Thoracic aorta (tissue), 2 donors: ENCODE measurements around the gene PPP1R14D. TPM values are rescaled to one million over a fixed set of nuclear protein-coding genes. Genes with fewer than 3 reads are reported as not detected.

ENCODE experiments used
- ATAC-seq: fragments of 150-250 bp; one replicate; pipeline ENCODE4 v1.8.0; 2017; ENCODE audit warnings: low read depth; ENCODE audit not compliant: insufficient number of reproducible peaks, low FRiP score
- DNase-seq: peaks from one replicate; pipeline ENCODE4 v3.0.0-alpha.2; 2020; ENCODE audit warnings: low spot score
- H3K27ac ChIP-seq, 2 donors: fragments of 200-600 bp; sonication (generic); 1 replicate in 1 of 2; 2 replicates in 1 of 2; pipeline ENCODE4 v1.5.1; 2016; ENCODE audit warnings: mild to moderate bottlenecking in 2 of 2, moderate library complexity in 2 of 2
- H3K27me3 ChIP-seq: fragments of 200-600 bp; sonication (generic); replicated peaks from 2 replicates; pipeline ENCODE4 v1.6.0; 2016; ENCODE audit warnings: mild to moderate bottlenecking; ENCODE audit not compliant: insufficient read depth
- H3K36me3 ChIP-seq: fragments of 200-600 bp; sonication (generic); one replicate; pipeline ENCODE4 v1.5.1; 2016
- H3K4me1 ChIP-seq, 2 donors: fragments of 200-600 bp; sonication (generic); 1 replicate in 1 of 2; 2 replicates in 1 of 2; pipeline versions ENCODE4 v1.5.1 to v1.6.0; 2016; ENCODE audit warnings: low read depth in 2 of 2, mild to moderate bottlenecking in 1 of 2; ENCODE audit not compliant: control insufficient read depth in 1 of 2
- H3K4me3 ChIP-seq: fragments of 200-600 bp; sonication (generic); 2 replicates; pipeline ENCODE4 v1.5.1; 2016; ENCODE audit warnings: mild to moderate bottlenecking
- H3K9me3 ChIP-seq: fragments of 200-600 bp; sonication (generic); 2 replicates; pipeline ENCODE4 v1.5.1; 2016
- total RNA-seq, 2 donors: library from RNA; depleted of rRNA; stranded (reverse); fragments of >200 nt; gene quantifications; one replicate each; pipeline versions ENCODE4 v1.1.0 to v1.2.3, GENCODE V29; 2016
- TF ChIP-seq, protein P1 (sequence below): fragments of 200-600 bp; sonication (generic); IDR thresholded peaks from one replicate; pipeline ENCODE4 v1.5.1; 2019; ENCODE audit warnings: antibody characterized with exemption

The PPP1R14D gene
- total RNA-seq, 2 donors from 2014 or later, result not detected

DNA sequence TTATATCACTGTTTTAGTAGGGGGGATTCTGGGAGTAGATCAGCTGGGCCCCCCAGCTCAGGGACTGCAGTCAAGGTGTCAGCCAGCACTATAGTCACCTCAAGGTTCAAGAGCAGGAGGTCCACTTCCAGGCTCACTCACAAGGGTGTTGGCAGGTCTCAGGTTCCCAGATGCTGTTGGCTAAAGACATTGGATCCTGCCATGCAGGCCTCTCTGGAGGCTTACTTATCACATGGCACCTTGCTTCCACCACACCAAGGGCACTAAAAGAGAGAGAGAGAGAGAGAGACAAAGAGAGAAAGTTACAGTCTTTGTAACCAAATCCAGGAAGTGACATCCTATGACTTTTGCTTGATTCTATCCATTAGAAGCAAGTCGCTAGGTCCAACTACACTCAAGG is 7.5 kb upstream of the PPP1R14D start:
- H3K4me3 ChIP-seq, result no peak overlapping the region
- H3K4me1 ChIP-seq, result no peaks in the 10 kb centered on the region
- no peaks in the 10 kb centered on the region for H3K9me3 ChIP-seq
- no peaks in the 10 kb centered on the region for H3K36me3 ChIP-seq
- no peak for DNase-seq
- H3K27ac ChIP-seq, result no peak overlapping the region
- H3K27me3 ChIP-seq, result no peaks in the 10 kb centered on the region
- ATAC-seq, result no peak
- TF ChIP-seq, protein P1, sequence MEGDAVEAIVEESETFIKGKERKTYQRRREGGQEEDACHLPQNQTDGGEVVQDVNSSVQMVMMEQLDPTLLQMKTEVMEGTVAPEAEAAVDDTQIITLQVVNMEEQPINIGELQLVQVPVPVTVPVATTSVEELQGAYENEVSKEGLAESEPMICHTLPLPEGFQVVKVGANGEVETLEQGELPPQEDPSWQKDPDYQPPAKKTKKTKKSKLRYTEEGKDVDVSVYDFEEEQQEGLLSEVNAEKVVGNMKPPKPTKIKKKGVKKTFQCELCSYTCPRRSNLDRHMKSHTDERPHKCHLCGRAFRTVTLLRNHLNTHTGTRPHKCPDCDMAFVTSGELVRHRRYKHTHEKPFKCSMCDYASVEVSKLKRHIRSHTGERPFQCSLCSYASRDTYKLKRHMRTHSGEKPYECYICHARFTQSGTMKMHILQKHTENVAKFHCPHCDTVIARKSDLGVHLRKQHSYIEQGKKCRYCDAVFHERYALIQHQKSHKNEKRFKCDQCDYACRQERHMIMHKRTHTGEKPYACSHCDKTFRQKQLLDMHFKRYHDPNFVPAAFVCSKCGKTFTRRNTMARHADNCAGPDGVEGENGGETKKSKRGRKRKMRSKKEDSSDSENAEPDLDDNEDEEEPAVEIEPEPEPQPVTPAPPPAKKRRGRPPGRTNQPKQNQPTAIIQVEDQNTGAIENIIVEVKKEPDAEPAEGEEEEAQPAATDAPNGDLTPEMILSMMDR, result no peak

DNA sequence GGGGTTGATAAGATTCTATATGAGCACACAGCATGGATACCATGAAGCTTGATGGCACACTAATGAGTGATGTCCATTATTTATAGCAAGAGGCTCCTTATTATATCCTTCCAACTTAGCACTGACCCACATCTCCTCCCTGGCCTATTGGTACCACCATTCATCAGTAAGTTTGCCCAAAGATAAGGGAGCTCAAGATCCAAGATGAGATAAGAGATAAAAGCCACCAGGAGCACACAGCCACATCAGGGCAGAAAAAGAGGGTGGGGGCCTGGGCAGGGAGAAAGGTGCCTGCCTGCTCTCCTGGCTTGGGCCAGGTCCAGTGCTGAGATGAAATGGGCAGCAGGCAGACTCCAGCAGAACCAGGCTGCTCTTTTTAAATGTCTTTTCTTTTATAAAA is 4.4 kb upstream of the PPP1R14D start:
- no peaks in the 10 kb centered on the region for H3K9me3 ChIP-seq
- ATAC-seq (no peak), DNase-seq (no peak)
- TF ChIP-seq, protein P1, result no peak
- no peaks in the 10 kb centered on the region for H3K36me3 ChIP-seq
- no peaks in the 10 kb centered on the region for H3K4me1 ChIP-seq
- H3K4me3 ChIP-seq, result no peak overlapping the region
- H3K27me3 ChIP-seq, result no peaks in the 10 kb centered on the region
- no peak overlapping the region for H3K27ac ChIP-seq

DNA sequence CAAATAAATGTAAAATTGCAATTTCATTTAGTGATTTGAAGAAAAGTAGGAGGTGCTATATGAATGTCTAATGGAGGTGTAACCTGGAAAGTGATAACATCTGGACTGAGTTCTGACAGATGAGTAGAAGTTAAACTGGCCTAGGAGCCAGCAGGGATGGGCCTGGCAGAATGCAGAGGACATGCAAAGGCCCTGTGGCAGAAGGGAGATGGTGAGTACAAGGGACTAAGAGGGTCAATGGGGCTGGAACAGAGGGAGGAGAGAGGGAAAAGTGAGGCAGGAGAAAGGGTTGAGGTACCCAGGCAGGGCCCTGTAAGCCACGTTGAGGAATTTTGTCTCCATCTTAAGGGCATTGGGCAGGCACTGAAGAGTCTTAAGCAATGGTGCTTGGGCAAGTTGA is 3.4 kb upstream of the PPP1R14D start:
- ATAC-seq (no peak), DNase-seq (no peak)
- H3K27ac ChIP-seq, result no peak overlapping the region
- no peaks in the 10 kb centered on the region for H3K4me1 ChIP-seq
- H3K4me3 ChIP-seq, result no peak overlapping the region
- H3K36me3 ChIP-seq, result no peaks in the 10 kb centered on the region
- H3K9me3 ChIP-seq, result no peaks in the 10 kb centered on the region
- no peaks in the 10 kb centered on the region for H3K27me3 ChIP-seq
- TF ChIP-seq, protein P1, result no peak

DNA sequence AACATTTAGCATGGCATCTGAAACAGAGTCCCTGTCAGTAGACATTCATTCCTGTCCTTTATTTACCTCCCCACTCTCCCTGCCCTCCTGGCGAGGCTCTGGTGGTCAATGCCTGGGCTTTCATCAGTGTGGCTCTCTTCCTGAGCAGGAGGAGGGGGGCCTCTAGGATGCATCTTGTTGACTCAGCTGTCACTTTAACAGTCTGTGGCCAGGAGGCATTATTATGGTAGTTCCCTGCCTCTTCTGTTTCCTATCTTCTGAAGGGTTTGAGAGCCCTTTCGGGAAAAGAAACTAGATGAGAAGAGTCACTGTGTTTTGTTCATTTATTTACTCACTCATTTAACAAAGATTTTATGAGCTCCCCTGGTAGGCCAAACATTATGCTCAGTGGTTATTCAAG is 2.4 kb upstream of the PPP1R14D start:
- ATAC-seq, result no peak
- no peaks in the 10 kb centered on the region for H3K9me3 ChIP-seq
- TF ChIP-seq, protein P1, result no peak

DNA sequence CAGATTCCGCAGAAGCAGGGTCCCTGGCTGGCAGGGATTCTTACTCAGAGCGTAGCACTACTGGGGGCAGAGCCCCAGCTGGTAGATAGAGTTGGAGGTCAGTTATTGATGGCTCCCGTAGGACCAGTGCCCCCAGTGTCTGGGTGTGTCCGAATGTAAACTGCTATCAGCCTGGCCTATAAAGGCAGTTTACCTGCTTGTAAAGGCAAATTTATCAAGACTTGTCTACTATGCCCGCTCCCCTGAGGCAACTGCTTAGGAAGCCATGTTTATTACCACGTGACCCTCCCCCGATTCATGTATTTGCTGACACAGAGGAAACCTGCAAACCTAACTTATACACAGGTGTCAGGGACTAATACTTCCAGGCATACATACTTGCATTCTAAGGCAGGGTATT is 607 bp upstream of the PPP1R14D start:
- TF ChIP-seq, protein P1, result no peak
- Histone ChIP-seq H3K27me3 (no peaks in the 10 kb centered on the region), H3K36me3 (no peaks in the 10 kb centered on the region), H3K9me3 (no peaks in the 10 kb centered on the region), H3K4me1 (no peaks in the 10 kb centered on the region), H3K4me3 (no peak overlapping the region), H3K27ac (no peak overlapping the region)
- DNase-seq (no peak), ATAC-seq (no peak)

More for the DNA sequence above, 2.4 kb upstream of the PPP1R14D start:
- DNase-seq, result no peak
- H3K4me3 ChIP-seq, result no peak overlapping the region
- H3K4me1 ChIP-seq, result no peaks in the 10 kb centered on the region
- H3K27me3 ChIP-seq, result no peaks in the 10 kb centered on the region
- no peaks in the 10 kb centered on the region for H3K36me3 ChIP-seq
- no peak overlapping the region for H3K27ac ChIP-seq
